NCI-H187 (cell line): ENCODE data around the gene METTL26.

Experiments used
- DNase-seq, 2 experiments: peaks; one replicate each; lab custom pipeline; 2025; lab: John Stamatoyannopoulos, UW

METTL26 gene

GRCh38 chr16:658679-659571 lies 22.8 kb upstream of the METTL26 start:
- DNase-seq = no peak

DNA sequence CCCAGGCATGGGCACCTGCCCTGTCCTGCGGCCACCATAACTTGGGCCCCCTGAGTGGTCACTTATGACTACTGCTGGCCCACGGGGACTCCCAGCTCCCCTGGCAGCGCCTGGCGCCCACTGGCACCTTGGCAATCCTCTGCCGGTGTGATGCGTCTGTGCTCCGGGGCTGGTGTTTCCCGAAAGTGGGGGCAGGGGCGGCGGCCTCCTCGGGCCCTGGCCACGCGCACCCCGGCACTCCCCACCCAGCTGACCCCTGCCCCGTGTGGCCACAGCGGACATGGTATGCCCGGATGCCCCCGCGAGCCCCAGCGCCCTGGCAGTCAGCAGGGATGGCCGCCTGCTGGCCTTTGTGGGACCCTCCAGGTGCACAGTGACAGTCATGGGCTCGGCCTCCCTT lies 21.4 kb upstream of the METTL26 start:
- DNase-seq = no peak

DNA sequence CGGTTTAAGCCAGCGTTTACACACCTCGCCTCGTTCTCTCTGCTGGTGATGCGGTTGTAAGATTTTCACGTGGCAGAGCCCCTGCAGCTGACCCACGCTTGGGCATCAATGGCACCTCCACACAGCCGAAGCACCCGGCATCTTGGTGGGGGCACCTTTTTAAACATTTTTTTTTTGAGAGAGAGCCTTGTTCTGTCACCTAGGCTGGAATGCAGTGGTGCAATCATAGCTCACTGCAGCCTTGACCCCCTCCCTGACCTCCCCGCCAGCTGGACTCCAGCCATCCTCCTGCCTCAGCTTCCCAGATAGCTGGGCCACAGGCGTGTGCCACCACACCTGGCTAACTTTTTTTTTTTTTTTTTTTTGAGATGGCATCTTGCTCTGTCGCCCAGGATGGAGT lies 17.9 kb upstream of the METTL26 start:
- DNase-seq = no peak

GRCh38 chr16:652454-653305 lies 16.6 kb upstream of the METTL26 start:
- no peak for DNase-seq

GRCh38 chr16:651844-652243 lies 15.7 kb upstream of the METTL26 start:
- DNase-seq = no peak

- no peak for DNase-seq
Observed at GRCh38 chr16:649631-650030, 13.5 kb upstream of the METTL26 start.

DNA sequence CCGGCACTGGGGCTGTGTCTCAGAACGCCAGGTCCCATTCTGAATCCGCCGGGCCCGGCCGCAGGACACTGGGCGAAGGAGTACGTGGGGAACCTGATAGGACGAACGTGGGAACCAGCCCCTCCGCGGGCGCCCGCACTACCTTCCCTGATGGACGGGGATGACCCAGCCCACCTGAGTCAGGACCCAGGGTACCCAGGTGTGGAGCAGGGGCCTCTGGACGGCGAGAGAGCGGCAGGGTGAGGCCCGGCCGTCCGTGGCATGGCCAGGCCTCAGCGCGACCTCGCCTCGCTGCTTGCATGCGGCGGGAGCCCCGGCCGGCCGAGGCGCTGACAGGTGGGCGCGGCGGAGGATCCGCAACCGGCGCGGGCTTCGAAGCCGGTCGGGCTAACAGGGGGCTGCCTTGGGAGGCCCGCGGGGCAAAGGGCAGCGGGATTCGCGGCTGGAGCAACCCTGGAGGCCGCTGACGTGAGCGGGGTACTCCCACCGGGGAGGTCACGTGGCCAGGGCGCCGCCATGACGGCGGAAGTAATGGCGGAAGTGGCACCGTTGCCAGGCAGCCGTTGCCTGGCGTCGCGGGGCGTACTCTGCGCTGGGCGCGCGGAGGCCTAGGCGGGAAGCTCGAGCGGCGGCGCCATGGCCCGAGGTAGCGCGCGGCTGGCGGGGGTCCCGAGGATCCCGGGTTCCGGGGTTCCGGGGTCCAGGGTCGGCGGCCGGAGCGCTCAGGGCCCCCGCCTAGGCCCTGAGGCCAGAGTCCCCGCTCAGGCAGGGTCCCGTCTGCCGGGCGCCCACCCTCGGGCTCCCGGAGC lies 12.9 kb upstream of the METTL26 start, which contains the start of gene WDR90:
WDR90 (plus strand) TSS at position 585 of the 809 bp plus-strand sequence; CDS start at position 637, 52 bp downstream.
- DNase-seq = peak; percentile 74 to 95

DNA sequence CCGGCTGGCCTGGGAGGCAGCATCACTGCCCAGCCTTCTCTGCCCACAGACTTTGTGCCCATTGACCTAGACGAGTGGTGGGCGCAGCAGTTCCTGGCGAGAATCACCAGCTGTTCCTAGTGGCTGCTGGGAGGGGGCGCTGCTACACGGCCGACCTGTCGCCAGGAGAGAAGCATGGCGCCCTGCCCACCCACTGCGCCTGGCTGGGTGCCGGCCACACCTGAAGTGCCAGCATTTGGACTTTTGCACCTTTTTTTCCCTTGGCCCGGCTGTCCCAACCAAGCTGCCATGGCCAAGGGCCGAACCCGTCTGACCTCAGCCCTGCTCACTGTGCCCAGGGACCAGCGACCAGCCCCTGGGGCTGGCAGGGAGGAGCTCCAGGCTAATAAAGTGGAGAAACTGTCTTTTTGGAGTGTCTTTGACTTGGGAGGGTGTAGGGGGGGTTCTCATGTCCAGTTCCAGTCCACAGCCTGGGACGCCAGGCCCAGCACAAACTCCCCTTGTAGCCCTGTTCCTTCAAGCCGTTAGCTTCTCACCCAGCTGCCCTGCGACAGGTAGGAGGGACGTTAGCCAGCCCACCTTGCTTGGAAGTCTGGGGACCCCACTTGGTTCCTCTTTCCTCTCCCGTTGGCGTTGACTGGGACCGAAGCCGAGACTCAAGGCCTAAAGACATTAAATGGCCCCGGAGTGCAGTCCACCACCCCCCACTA lies 12.1 kb upstream of the METTL26 start:
- peak in 1 of 2 experiments; percentile 30 for DNase-seq

DNA sequence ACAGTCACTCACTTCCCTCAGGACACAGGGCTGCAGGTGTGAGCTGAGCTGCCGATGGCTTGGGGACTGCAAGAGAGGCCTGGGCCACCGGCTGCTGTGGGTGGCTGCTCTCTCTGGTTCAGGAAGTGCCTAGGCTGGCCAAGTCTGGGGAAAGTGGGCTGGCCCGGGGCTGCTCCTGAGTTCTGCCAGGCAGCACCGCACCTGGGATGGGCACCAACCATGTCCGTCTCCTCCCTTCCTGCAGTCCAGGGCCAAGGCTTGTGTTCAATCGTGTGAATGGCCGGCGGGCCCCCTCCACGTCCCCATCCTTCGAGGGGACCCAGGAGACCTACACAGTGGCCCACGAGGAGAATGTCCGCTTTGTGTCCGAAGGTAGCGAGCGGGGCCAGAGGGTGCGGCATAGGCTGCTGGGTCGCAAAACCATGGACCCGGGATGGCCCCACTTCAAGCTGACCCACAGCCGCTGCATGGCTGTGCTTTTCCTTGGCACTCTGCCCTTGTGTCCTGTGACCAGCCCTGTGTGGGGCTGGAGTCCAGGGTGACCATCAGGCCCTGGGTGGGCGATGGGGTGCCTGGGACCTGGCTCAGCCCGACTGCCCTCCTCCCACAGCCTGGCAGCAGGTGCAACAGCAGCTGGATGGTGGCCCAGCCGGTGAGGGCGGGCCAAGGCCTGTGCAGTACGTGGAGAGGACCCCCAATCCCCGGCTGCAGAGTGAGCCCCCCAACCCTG lies 11.2 kb upstream of the METTL26 start:
- no peak for DNase-seq

DNA sequence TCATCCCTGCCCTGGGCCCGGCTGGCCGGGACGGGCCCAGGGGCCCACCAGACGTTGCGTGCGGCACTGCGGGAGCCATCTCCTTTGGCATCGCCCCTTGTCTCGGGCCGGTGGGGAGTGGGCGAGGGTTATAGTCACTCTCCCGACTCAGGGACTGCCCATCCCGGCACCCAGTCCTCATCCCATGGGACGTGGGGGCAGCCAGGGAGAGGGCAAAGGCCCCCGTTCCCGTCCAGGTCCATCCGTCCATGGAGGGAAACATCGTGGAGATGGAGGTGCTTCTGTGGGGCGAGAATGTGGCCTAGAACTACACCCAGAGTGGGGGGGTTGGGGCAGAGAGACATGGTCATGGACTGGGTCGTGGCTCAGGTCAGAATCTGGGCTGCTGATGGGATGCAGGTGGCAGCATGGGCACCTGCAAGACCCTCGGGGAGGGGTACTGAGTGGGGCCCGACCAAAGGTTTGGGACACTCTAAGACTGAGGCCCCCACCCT lies 10.6 kb upstream of the METTL26 start:
- no peak for DNase-seq

- no peak for DNase-seq
Observed at GRCh38 chr16:645852-646678, 10.0 kb upstream of the METTL26 start.

GRCh38 chr16:644556-644955 lies 8.5 kb upstream of the METTL26 start:
- no peak for DNase-seq

- DNase-seq = no peak
Observed at GRCh38 chr16:643050-643368, 6.9 kb upstream of the METTL26 start.

- peak in 1 of 2 experiments; percentile 23 for DNase-seq
Observed at GRCh38 chr16:642189-643049, 6.3 kb upstream of the METTL26 start.

DNA sequence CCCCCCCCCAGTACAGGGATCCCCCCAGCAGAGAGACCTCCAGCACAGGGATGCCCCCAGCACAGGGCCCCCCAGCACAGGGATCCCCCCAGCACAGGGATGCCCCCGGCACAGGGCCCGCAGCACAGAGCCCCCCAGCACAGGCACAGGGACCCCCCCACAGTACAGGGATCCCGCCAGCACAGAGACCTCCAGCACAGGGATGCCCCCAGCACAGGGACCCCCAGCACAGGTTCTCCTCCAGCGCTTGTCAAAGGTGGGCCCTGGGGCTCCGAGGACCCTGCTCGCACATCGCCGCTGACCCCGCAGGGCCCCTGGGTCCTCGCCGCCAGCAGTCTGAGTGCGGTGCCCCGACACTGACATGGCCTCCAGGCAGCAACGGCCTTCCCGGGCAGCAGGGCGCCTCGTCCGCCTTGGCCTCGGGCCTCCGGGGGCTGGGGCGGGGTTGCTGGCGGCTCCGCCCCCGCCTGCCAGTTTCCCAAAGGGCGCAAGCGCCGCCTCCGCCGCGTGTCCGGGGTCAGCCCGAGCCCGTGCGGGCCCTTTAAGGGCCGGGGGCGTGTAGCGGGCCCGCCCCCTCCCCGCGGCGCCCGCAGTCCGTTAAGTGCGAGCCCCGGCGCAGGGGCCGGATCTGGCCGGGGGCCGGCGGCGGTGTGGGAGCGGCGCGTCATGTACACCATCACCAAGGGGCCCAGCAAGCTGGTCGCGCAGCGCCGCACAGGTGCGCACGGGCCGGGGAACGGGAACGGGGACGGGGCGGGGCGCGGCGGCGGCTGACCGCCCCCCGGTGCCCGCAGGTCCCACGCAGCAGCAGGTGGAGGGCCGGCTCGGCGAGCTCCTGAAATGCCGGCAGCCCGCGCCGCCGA lies 5.5 kb upstream of the METTL26 start, which contains the start of gene MCRIP2:
MCRIP2 (plus strand) TSS at position 503 of the 863 bp plus-strand sequence; CDS start at position 667, 164 bp downstream.
- DNase-seq = peak; percentile 73 to 78

DNA sequence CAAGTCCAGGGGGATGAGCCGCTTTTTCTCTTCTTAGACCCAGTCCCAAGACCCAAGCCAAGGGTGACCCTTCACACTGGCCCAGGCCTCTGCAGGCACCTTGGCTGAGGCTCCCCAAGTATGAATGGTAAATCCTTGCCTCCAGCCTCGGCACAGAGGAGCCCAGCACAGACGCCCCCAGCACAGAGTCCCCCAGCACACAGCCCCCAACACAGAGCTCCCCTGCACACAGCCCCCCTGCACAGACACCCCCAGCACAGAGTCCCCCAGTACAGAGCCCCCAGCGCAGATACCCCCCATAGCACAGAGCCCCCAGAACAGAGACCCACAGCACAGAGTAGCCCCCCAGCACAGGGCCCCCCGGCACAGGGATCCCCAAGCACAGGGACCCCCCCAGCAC lies 4.5 kb upstream of the METTL26 start:
- no peak for DNase-seq

DNA sequence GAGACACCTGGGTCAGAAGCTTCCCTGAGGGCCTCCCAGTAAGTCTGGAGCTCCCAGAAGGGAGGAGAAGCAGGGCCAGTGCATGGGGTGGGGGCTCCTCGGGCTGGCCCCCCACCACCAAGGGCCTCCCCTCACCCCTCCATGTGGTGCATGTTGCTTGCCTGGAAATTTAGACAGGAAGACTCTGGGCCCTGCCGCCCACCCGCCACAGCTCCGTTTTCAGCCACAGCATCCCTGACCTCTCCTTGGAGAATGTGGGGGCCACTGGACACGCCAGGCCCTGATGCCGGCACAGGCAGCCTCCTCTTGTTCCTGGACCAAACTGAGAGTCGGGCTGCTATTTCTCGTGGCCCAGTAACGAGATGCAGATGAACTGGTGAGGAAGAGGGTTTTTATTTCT lies 2.7 kb upstream of the METTL26 start:
- DNase-seq = no peak
